RPMI8226 (cell line): ENCODE results near the gene NOS1AP.
A peak's percentile ranks its signal among the peaks of the same experiment; 100 is the strongest.
"Not testable (repeated sequence)": the region's sequence is repeated elsewhere in the genome, so short reads cannot be mapped to it uniquely, and the experiment has no call there.

Experiments
- DNase-seq: peaks from one replicate; pipeline ENCODE4 v3.0.0-alpha.2; 2015

Gene NOS1AP

GRCh38 chr1:162390396-162391185 is 321.1 kb downstream of the NOS1AP start:
- no peak for DNase-seq

GRCh38 chr1:162391790-162392563 is 322.5 kb downstream of the NOS1AP start:
- peak; percentile 49 for DNase-seq

- DNase-seq, result no peak
These were observed 326.9 kb downstream of the NOS1AP start for GRCh38 chr1:162396201-162396906.

GRCh38 chr1:162397039-162397448 is 327.6 kb downstream of the NOS1AP start:
- DNase-seq, result no peak

- no peak for DNase-seq
These were observed 328.6 kb downstream of the NOS1AP start for GRCh38 chr1:162397943-162398560.

GRCh38 chr1:162398999-162399580 is 329.6 kb downstream of the NOS1AP start:
- DNase-seq, result no peak

GRCh38 chr1:162400790-162401355 is 331.4 kb downstream of the NOS1AP start:
- no peak for DNase-seq

GRCh38 chr1:162404550-162405160 is 335.2 kb downstream of the NOS1AP start:
- DNase-seq, result no peak

- DNase-seq, result no peak
These were observed 336.3 kb downstream of the NOS1AP start for GRCh38 chr1:162405800-162406199.

- no peak for DNase-seq
These were observed 337.3 kb downstream of the NOS1AP start for GRCh38 chr1:162406811-162407210.

GRCh38 chr1:162407539-162407938 is 338.0 kb downstream of the NOS1AP start:
- no peak for DNase-seq

GRCh38 chr1:162412002-162412401 is 342.5 kb downstream of the NOS1AP start, which contains the start of gene SH2D1B:
TSS of gene SH2D1B (minus strand) at chr1:162412136. CDS start at chr1:162412016, 120 bp downstream.
- DNase-seq, result no peak

GRCh38 chr1:162416215-162416614 is 346.7 kb downstream of the NOS1AP start:
- no peak for DNase-seq

GRCh38 chr1:162416909-162417308 is 347.4 kb downstream of the NOS1AP start:
- DNase-seq, result no peak

GRCh38 chr1:162417650-162418049 is 348.2 kb downstream of the NOS1AP start:
- no peak for DNase-seq

- not testable (repeated sequence) for DNase-seq
These were observed 349.1 kb downstream of the NOS1AP start for GRCh38 chr1:162418584-162418983.

- DNase-seq, result not testable (repeated sequence)
These were observed 350.0 kb downstream of the NOS1AP start for GRCh38 chr1:162419450-162419931.
